Upper lobe of right lung (tissue), 1 donor: ENCODE data around the gene LGI1. TPM values are rescaled to one million over a fixed set of nuclear protein-coding genes. Genes with fewer than 3 reads are reported as not detected.

ENCODE experiments used
- ATAC-seq: fragments of 200-7000 bp; cut with Tn5 transposase; one replicate; pipeline ENCODE4 v1.9.1; 2020; ENCODE audit warnings: mild to moderate bottlenecking, moderate library complexity
- DNase-seq: peaks from one replicate; pipeline ENCODE4 v3.0.0-alpha.2; 2020
- H3K27ac ChIP-seq: fragments of 200-600 bp; one replicate; pipeline ENCODE4 v1.8.0; 2022
- H3K27me3 ChIP-seq: fragments of 200-600 bp; one replicate; pipeline ENCODE4 v1.8.0; 2022; ENCODE audit warnings: mild to moderate bottlenecking
- H3K36me3 ChIP-seq: fragments of 200-600 bp; one replicate; pipeline ENCODE4 v1.8.0; 2022
- H3K4me1 ChIP-seq: fragments of 200-600 bp; one replicate; pipeline ENCODE4 v1.8.0; 2022
- H3K4me3 ChIP-seq: fragments of 200-600 bp; one replicate; pipeline ENCODE4 v1.8.0; 2022; ENCODE audit warnings: mild to moderate bottlenecking
- H3K9me3 ChIP-seq: fragments of 200-600 bp; one replicate; pipeline ENCODE4 v1.8.0; 2022
- intact Hi-C: fragments of 100-400 bp; cut with DNase I; formaldehyde crosslinking; loops from one replicate; pipeline ENCODE4 v1.11.0; 2022
- total RNA-seq: library from RNA; stranded (reverse); fragmentation: NEBNext Ultra II Directional; extraction: Animal tissue kit (Norgen Biotek cat#: 25700); gene quantifications from one replicate; pipeline ENCODE4 v1.2.1, GENCODE V29; 2021
- TF ChIP-seq, protein P1 (sequence below): fragments of 200-600 bp; IDR thresholded peaks from one replicate; pipeline ENCODE4 v1.8.0; 2022; ENCODE audit warnings: antibody characterized with exemption
- donor health status: DM: no; HTN: yes; CAD: no; lungs with severe emphysema.

Gene LGI1
- total RNA-seq, 1 donor from 2014 or later: not detected

DNA sequence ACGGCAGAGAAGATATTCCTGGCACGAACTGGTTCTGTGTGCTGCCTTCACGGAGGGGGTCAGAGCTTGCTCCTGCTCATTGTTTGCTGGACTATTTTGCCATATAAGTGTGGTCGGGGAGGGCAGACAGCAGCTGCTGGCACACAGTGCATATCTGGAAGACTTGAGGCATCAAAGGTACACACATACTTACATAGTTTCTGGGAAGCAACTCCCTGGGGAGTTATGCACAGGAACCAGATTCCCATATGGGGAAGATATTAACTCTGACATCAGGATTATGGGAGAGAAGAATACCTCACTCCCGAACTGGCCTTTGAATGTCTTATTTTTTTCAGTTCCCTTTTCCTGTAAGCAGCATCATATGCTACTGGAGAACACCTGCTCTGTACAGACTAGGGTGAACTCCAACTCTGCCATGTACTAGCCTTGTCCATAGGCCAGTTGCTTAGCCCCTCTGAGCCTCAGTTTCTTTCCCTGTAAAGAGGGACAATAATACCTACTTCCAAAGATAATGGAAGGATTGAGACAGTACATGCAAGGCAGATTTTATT is 41.5 kb downstream of the LGI1 start:
- Histone ChIP-seq H3K36me3 (no peaks in the 10 kb centered on the region), H3K4me1 (no peaks in the 10 kb centered on the region), H3K27me3 (peaks cover 3% of the 10 kb centered on the region), H3K9me3 (no peaks in the 10 kb centered on the region), H3K27ac (no peak overlapping the region), H3K4me3 (no peak overlapping the region)
- TF ChIP-seq, protein P1, sequence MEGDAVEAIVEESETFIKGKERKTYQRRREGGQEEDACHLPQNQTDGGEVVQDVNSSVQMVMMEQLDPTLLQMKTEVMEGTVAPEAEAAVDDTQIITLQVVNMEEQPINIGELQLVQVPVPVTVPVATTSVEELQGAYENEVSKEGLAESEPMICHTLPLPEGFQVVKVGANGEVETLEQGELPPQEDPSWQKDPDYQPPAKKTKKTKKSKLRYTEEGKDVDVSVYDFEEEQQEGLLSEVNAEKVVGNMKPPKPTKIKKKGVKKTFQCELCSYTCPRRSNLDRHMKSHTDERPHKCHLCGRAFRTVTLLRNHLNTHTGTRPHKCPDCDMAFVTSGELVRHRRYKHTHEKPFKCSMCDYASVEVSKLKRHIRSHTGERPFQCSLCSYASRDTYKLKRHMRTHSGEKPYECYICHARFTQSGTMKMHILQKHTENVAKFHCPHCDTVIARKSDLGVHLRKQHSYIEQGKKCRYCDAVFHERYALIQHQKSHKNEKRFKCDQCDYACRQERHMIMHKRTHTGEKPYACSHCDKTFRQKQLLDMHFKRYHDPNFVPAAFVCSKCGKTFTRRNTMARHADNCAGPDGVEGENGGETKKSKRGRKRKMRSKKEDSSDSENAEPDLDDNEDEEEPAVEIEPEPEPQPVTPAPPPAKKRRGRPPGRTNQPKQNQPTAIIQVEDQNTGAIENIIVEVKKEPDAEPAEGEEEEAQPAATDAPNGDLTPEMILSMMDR: no peak
- DNase-seq (no peak), ATAC-seq (no peak)
- intact Hi-C loops: no loop called here

DNA sequence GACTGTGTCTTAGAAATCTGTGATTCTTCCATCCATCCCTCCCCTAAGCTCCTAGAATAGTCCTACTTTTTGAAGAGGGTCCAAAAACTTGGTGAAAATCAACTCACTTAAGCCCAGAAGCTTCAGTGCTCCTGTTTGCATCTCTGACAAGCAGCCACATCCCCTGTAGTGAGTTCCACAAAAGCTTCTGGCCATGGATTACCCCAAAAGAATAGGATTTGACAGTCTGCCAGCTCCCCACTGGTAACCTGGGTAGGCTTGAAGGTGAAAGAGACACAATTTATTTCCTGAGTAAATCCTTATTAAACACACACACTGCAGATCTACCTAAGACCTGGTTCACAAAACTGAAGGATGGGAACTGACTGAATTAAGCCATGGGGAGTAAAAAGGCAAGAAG is 46.5 kb downstream of the LGI1 start:
- no peaks in the 10 kb centered on the region for H3K4me1 ChIP-seq
- no peaks in the 10 kb centered on the region for H3K36me3 ChIP-seq
- no peak overlapping the region for H3K4me3 ChIP-seq
- TF ChIP-seq, protein P1: no peak
- no peaks in the 10 kb centered on the region for H3K9me3 ChIP-seq
- ATAC-seq: no peak
- peaks cover 7% of the 10 kb centered on the region for H3K27me3 ChIP-seq
- no peak overlapping the region for H3K27ac ChIP-seq
- no peak for DNase-seq
- intact Hi-C loops: no loop called here

DNA sequence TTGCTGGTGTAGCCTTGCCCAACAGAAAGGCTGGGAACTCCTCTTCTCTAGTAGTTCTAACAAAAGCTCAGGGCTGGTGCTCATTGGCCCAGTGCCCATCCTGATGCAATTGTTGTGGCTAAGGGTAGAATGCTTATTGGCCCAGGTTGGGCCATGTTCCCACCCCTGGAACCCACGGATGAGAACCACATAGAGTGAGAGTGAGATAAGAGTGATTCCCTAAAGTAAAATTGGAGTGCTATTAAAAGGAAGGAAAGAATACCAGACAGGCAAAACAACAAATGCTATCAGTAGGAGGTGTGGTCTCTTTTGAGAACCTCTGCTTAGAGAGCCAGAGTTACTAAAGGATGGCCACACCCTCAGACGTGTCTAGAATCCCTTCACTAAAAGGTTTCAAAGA is 49.2 kb downstream of the LGI1 start:
- no peaks in the 10 kb centered on the region for H3K9me3 ChIP-seq
- no peak for DNase-seq
- no peak overlapping the region for H3K27ac ChIP-seq
- no peaks in the 10 kb centered on the region for H3K4me1 ChIP-seq
- no peaks in the 10 kb centered on the region for H3K36me3 ChIP-seq
- intact Hi-C loops: no loop called here
- no peak overlapping the region for H3K4me3 ChIP-seq
- TF ChIP-seq, protein P1: no peak
- ATAC-seq: no peak
- H3K27me3 ChIP-seq: peaks cover 7% of the 10 kb centered on the region

DNA sequence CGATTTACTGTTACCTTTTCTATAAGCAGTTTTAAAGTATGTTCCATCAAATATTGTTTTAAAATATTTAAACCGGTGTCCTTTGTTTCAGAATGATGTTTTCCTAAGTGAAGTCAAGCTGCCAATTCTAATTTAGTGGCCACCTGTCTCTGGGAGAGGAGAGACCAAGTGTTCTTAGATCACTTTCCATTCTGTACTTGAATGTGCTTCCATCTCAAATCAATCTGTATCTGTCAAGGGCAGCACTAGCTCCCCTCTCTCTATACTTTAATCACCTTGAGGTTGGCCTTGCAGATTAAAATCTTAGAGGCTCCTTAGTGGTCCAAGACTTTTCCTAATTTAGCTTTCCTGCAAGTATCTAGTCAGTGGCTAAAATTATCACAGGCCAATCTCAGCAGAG is 49.6 kb downstream of the LGI1 start:
- TF ChIP-seq, protein P1: no peak
- Histone ChIP-seq H3K4me1 (no peaks in the 10 kb centered on the region), H3K4me3 (no peak overlapping the region), H3K27me3 (peaks cover 7% of the 10 kb centered on the region), H3K9me3 (no peaks in the 10 kb centered on the region), H3K27ac (no peak overlapping the region), H3K36me3 (no peaks in the 10 kb centered on the region)
- intact Hi-C loops: no loop called here
- DNase-seq (no peak), ATAC-seq (no peak)

DNA sequence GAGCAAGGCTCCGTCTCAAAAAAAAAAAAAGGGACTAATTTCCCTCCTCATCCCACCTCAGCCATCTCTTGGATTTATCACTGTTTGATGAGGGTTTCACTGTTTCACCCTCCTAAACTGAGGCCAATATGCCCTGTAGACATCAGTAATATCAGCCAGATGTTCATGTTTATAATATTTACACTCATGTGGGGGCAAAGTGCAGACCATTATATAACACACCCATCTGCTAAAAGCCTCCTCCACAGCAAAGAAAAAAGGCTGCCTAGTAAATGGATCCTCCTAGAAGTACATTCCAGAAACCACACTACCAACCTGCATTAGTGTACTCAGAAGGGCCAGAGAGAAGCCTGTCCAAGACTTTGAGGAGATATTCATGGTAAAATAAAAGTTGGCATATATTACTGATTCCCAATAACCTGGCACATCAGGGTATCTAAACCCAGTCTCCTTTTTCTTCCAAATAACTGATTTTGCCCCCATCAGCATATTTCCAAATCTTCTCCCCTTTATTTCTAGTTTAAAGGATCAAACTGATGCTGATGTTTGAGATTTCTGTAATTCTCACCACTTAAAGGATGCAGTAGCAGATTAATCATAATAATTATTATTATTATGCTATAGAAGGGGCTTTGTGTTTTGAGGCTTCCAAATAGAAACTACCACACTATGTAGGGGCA is 55.1 kb downstream of the LGI1 start:
- ATAC-seq: no peak
- intact Hi-C loops: no loop called here
- TF ChIP-seq, protein P1: no peak

More for the DNA sequence above, 55.1 kb downstream of the LGI1 start:
- Histone ChIP-seq H3K27me3 (peaks cover 7% of the 10 kb centered on the region), H3K36me3 (no peaks in the 10 kb centered on the region), H3K9me3 (no peaks in the 10 kb centered on the region), H3K4me3 (no peak overlapping the region), H3K27ac (no peak overlapping the region), H3K4me1 (no peaks in the 10 kb centered on the region)
- no peak for DNase-seq
